Left renal cortex interstitium (tissue), 4 donors: ENCODE results near the gene IL25. TPM values are rescaled to one million over a fixed set of nuclear protein-coding genes. Genes with fewer than 3 reads are reported as not detected.

Experiments used
- polyA plus RNA-seq, 4 donors: library from polyadenylated mRNA; unstranded; fragments of 120-200 nt; gene quantifications; one replicate each; pipeline ENCODE4 v1.2.1, GENCODE V29; 2013; ENCODE audit not compliant: insufficient read length in 4 of 4

IL25 gene
- polyA plus RNA-seq, 4 donors = not detected

Other genes starting within 250 kb of the IL25 start
- 100 to 1,000 TPM in 2 of 4 donors, 10 to 100 TPM in 2; 80.6 to 108 (median 96.2) TPM for gene SLC7A8, start 189.1 kb upstream of the IL25 start, polyA plus RNA-seq
- gene RNF212B, start 134.9 kb upstream of the IL25 start, polyA plus RNA-seq = 1 to 10 TPM in 3 of 4 donors, under 1 TPM in 1; 0.82 to 2.4 (median 1.9) TPM
- 10 to 100 TPM; 22.6 to 28.8 (median 27.5) TPM for gene HOMEZ, start 86.7 kb upstream of the IL25 start, polyA plus RNA-seq
- gene PPP1R3E, start 70.0 kb upstream of the IL25 start, polyA plus RNA-seq = 10 to 100 TPM; 15.6 to 42.2 (median 27.9) TPM
- 10 to 100 TPM; 35.8 to 49.4 (median 42.8) TPM for gene BCL2L2, start 66.0 kb upstream of the IL25 start, polyA plus RNA-seq
- gene PABPN1, start 51.4 kb upstream of the IL25 start, polyA plus RNA-seq = 100 to 1,000 TPM; 213 to 335 (median 293) TPM
- gene SLC22A17, start 19.9 kb upstream of the IL25 start, polyA plus RNA-seq = 10 to 100 TPM; 50.8 to 79.6 (median 69.3) TPM
- gene EFS, start 7.6 kb upstream of the IL25 start, polyA plus RNA-seq = 10 to 100 TPM; 30.5 to 56.8 (median 48.6) TPM
- gene CMTM5, start 4.2 kb downstream of the IL25 start, polyA plus RNA-seq = 1 to 10 TPM; 1.5 to 3.2 (median 2.7) TPM
- under 1 TPM; 0.21 to 0.35 (median 0.24) TPM for gene MYH6, start 35.5 kb downstream of the IL25 start, polyA plus RNA-seq
- under 1 TPM; 0.21 to 0.43 (median 0.33) TPM for gene MYH7, start 62.9 kb downstream of the IL25 start, polyA plus RNA-seq
- gene NGDN, start 96.9 kb downstream of the IL25 start, polyA plus RNA-seq = 10 to 100 TPM; 61.7 to 74.2 (median 64.5) TPM
- gene ZFHX2, start 179.0 kb downstream of the IL25 start, polyA plus RNA-seq = 10 to 100 TPM in 1 of 4 donors, 1 to 10 TPM in 3; 5.3 to 12.2 (median 8.3) TPM
- 10 to 100 TPM; 17.4 to 21.4 (median 19.0) TPM for gene THTPA, start 183.5 kb downstream of the IL25 start, polyA plus RNA-seq
- gene AP1G2, start 195.0 kb downstream of the IL25 start, polyA plus RNA-seq = 100 to 1,000 TPM in 2 of 4 donors, 10 to 100 TPM in 2; 56.1 to 130 (median 87.6) TPM
- 10 to 100 TPM; 10.5 to 14.7 (median 10.9) TPM for gene JPH4, start 206.0 kb downstream of the IL25 start, polyA plus RNA-seq